Ovary (tissue), 9 donors: Measurements from ENCODE around the gene TEX51. TPM values are rescaled to one million over a fixed set of nuclear protein-coding genes. Genes with fewer than 3 reads are reported as not detected.

Source experiments
- DNase-seq, 5 donors: peaks; one replicate each; pipeline ENCODE4 v3.0.0-alpha.2; 2019 to 2020
- H3K27ac ChIP-seq, 2 donors: fragments of 200-600 bp; one replicate each; pipeline versions ENCODE4 v1.5.1 to v1.8.0; 2019 to 2022
- H3K27me3 ChIP-seq: fragments of 200-600 bp; one replicate; pipeline ENCODE4 v1.8.0; 2022
- H3K36me3 ChIP-seq: fragments of 200-600 bp; sonication (generic); one replicate; pipeline ENCODE4 v1.5.1; 2019
- H3K4me1 ChIP-seq: one replicate; pipeline ENCODE4 v1.8.1; 2013; ENCODE audit warnings: mild to moderate bottlenecking, moderate library complexity; ENCODE audit not compliant: insufficient read depth
- H3K4me3 ChIP-seq: fragments of 200-600 bp; sonication (generic); one replicate; pipeline ENCODE4 v1.5.1; 2017
- H3K9me3 ChIP-seq, 2 donors: fragments of 200-600 bp in 1 of 2; sonication (generic) in 1 of 2; one replicate each; pipeline versions ENCODE4 v1.5.1 to v1.8.1; 2013 to 2019; ENCODE audit warnings: mild to moderate bottlenecking in 1 of 2, moderate library complexity in 1 of 2
- EP300 ChIP-seq: sonication (generic); formaldehyde crosslinking; IDR thresholded peaks from one replicate; pipeline ENCODE4 v1.6.1; 2017; ENCODE audit warnings: antibody characterized with exemption
- POLR2A ChIP-seq: fragments of 450-650 bp; IDR thresholded peaks from one replicate; pipeline ENCODE4 v1.6.1; 2017; ENCODE audit warnings: antibody characterized with exemption, mild to moderate bottlenecking, moderate library complexity
- WGBS, 3 donors: extraction: QIAGEN DNeasy Blood & Tissue Kit in 1 of 3; methylation state at CpG; one replicate each; pipeline versions ENCODE4 v1.1.5 to v1.1.7; 2013 to 2017; 5-methylcytosine and 5-hydroxymethylcytosine counted together
- intact Hi-C, 4 donors: fragments of 100-400 bp; cut with DNase I; formaldehyde crosslinking; loops; one replicate each; pipeline versions ENCODE4 v1.11.0 to v1.15.1; 2022 to 2023
- polyA plus RNA-seq, 2 donors: library from polyadenylated mRNA; stranded (reverse); fragments of 200-250 nt in 1 of 2; fragments of 350-450 nt in 1 of 2; fragmentation: Illumina TruSeq in 1 of 2; extraction: RNeasy Lipid Tissue Mini Kit (QIAGEN cat#74804) in 1 of 2; gene quantifications; one replicate each; pipeline ENCODE4 v1.2.3, GENCODE V29; 2013 to 2014
- total RNA-seq, 7 donors: library from RNA; depleted of rRNA in 2 of 7; stranded (reverse); fragments of >200 nt in 2 of 7; fragmentation: NEBNext Ultra II Directional in 3 of 7; extraction: Animal tissue kit (Norgen Biotek cat#: 25700) in 3 of 7; gene quantifications; one replicate each; pipeline versions ENCODE4 v1.1.0 to v1.2.4, GENCODE V29; 2016 to 2023
- TF ChIP-seq, protein P1 (sequence below), 3 donors: fragments of 450-650 bp in 2 of 3; fragments of 200-600 bp in 1 of 3; IDR thresholded peaks; one replicate each; pipeline versions ENCODE4 v1.5.1 to v1.8.0; 2016 to 2022; ENCODE audit warnings: antibody characterized with exemption in 3 of 3, mild to moderate bottlenecking in 1 of 3
- donor health status: DM: no; HTN: no; CAD: no; lungs with moderate emphysema.
- donor health status: DM: no; HTN: no; CAD: no.
- donor health status: Bipolar disorder and iron deficiency.
- donor health status: DM: yes; HTN: yes; CAD: no.
- donor health status: DM: no; HTN: no; CAD: no.
- donor health status: DM: yes; HTN: yes; CAD: no.

The TEX51 gene
- total and polyA plus RNA-seq, 9 donors = not detected

DNA sequence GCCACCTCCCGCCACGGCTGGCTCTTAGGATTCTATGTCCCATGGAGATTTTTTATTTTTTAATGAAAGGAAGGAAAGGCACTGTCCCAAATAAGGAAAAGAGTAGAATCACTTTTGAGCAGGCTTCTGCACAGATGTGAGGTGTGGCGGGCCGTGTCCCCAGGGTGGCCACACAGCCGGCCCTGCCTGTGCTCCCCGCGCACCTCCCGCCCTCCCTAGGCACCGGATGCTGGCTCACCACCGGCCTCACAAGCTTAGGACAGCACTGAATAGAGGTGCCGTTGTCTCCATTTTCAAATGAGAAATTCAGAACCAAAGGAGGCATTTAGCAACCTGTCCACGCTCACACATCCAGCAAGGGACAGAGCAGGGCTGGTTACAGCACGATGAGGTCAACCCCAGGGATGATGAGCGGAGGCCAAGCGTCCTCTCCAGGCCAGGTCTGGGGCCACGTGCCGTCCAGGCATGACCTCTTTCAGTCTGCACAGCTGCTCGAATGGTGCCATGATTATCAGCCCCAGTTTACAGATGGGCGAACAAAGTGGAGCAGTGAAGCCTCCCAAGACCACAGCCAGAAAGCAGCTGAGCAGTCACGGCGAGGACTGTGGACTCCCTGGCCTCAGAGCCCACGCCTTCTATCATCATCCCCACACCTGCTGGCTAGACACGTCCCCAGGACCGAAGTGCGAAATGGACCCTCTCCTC, 20.7 kb upstream of the TEX51 start:
- 86 to 91% (median 88%) methylated on average over 25 of the region's 25 CpGs for WGBS, 3 donors
- intact Hi-C loops = no loop called here
- H3K27me3 ChIP-seq = no peaks in the 10 kb centered on the region
- no peaks in the 10 kb centered on the region for H3K9me3 ChIP-seq
- H3K36me3 ChIP-seq = no peaks in the 10 kb centered on the region
- TF ChIP-seq POLR2A = no peak
- no peak for TF ChIP-seq EP300
- TF ChIP-seq, protein P1, sequence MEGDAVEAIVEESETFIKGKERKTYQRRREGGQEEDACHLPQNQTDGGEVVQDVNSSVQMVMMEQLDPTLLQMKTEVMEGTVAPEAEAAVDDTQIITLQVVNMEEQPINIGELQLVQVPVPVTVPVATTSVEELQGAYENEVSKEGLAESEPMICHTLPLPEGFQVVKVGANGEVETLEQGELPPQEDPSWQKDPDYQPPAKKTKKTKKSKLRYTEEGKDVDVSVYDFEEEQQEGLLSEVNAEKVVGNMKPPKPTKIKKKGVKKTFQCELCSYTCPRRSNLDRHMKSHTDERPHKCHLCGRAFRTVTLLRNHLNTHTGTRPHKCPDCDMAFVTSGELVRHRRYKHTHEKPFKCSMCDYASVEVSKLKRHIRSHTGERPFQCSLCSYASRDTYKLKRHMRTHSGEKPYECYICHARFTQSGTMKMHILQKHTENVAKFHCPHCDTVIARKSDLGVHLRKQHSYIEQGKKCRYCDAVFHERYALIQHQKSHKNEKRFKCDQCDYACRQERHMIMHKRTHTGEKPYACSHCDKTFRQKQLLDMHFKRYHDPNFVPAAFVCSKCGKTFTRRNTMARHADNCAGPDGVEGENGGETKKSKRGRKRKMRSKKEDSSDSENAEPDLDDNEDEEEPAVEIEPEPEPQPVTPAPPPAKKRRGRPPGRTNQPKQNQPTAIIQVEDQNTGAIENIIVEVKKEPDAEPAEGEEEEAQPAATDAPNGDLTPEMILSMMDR (IDR thresholded peaks at IDR 0.05) = no peak
- H3K27ac ChIP-seq = no peak overlapping the region
- no peak for DNase-seq
- H3K4me3 ChIP-seq = no peak overlapping the region
- H3K4me1 ChIP-seq = no peaks in the 10 kb centered on the region

DNA sequence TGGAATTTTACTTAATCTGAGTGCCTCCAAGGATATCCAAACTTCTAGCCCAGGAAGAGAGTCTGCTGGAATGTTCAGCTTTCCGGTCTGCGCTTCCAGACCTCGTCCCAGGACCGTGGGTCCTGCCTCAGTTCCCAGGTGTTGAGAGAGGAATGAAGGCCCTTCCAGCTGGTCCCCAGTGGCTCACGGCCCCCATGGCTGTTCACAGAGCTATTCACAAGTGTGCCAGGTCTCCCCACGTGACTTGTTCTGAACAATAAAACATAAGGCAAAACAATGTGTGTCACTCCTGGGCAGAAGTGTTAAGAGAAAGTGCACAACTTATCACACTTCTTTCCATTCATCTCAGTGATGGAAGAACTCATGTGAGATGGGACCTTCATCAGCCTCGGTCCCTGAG, 20.1 kb upstream of the TEX51 start:
- no peaks in the 10 kb centered on the region for H3K9me3 ChIP-seq
- H3K4me1 ChIP-seq = no peaks in the 10 kb centered on the region
- TF ChIP-seq, protein P1 (IDR thresholded peaks at IDR 0.05) = no peak
- TF ChIP-seq EP300 = no peak
- TF ChIP-seq POLR2A = no peak
- H3K36me3 ChIP-seq = no peaks in the 10 kb centered on the region
- H3K27ac ChIP-seq = no peak overlapping the region
- intact Hi-C loops = no loop called here
- no peak overlapping the region for H3K4me3 ChIP-seq
- WGBS, 3 donors = 50 to 67% (median 63%) methylated on average over 7 of the region's 7 CpGs
- no peaks in the 10 kb centered on the region for H3K27me3 ChIP-seq
- DNase-seq = no peak

DNA sequence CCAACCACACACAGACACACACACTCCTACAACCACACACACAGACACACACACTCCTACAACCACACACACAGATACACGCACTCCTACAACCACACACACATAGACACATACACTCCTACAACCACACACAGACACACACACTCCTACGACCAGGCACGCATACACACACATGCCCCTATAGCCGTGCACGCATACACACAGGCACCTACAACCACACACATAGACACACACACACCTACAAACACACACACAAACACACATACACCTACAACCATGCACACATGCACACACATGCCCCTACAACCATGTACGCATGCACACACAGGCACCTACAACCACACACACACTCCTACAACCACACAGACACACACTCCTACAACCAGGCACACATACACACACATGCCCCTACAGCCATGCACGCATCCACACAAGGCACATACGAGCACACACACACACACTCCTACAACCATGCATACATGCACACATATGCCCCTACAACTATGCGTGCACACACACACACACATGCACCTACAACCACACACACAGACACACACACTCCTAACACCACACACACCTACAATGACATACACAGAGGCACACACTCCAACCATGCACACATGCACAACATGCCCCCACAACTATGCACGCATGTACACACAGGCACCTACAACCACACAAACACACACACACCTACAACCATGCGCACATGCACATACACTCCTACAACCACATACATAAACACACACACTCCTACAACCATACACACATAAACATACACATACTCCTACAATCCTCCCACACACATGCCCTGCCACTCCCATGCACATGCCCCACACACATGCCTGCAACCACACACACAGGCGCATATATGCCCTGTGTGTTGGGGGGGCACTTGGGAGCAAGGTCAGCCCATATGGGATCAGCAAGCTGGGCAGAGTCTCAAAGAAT, 19.1 kb upstream of the TEX51 start:
- intact Hi-C loops = no loop called here
- Histone ChIP-seq H3K4me1 (no peaks in the 10 kb centered on the region), H3K36me3 (no peaks in the 10 kb centered on the region), H3K4me3 (no peak overlapping the region), H3K27ac (no peak overlapping the region), H3K27me3 (no peaks in the 10 kb centered on the region), H3K9me3 (no peaks in the 10 kb centered on the region)
- TF ChIP-seq POLR2A (no peak), EP300 (no peak)
- TF ChIP-seq, protein P1 (IDR thresholded peaks at IDR 0.05) = no peak
- DNase-seq = no peak
- 92 to 93% (median 92%) methylated on average over 12 of the region's 12 CpGs for WGBS, 3 donors

DNA sequence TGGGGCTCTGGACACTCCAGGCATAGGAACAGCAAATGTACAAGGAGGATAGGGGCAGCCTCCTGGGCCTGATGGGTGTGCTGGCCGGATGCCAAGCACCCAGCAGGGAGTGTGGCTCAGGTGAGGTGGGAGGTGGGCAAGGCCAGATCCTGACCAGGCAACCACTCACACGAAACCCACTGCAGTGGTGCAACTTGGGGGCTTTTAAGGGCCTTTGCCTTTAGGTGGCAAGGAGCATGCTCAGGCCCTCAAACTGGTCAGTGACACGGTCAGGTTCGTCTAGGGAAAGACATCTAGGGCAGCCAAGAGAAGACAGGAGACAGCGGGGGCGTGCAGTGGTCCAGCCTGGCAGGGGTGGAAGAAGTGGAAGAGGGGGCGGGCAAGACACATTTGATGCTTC, 18.4 kb upstream of the TEX51 start:
- TF ChIP-seq EP300 = no peak
- TF ChIP-seq, protein P1 (IDR thresholded peaks at IDR 0.05) = no peak
- no peak for TF ChIP-seq POLR2A
- intact Hi-C loops = no loop called here
- no peak for DNase-seq

More for the DNA sequence above, 18.4 kb upstream of the TEX51 start:
- H3K27me3 ChIP-seq = no peaks in the 10 kb centered on the region
- 66 to 79% (median 67%) methylated on average over 7 of the region's 7 CpGs for WGBS, 3 donors
- no peak overlapping the region for H3K27ac ChIP-seq
- no peaks in the 10 kb centered on the region for H3K36me3 ChIP-seq
- H3K4me1 ChIP-seq = no peaks in the 10 kb centered on the region
- H3K9me3 ChIP-seq = no peaks in the 10 kb centered on the region
- no peak overlapping the region for H3K4me3 ChIP-seq
